ENCODE results near the gene FSIP1. TPM values are rescaled to one million over a fixed set of nuclear protein-coding genes. Genes with fewer than 3 reads are reported as not detected.

The FSIP1 gene
- total RNA-seq, 1 donor from 2014 or later, result 0.54 TPM

DNA sequence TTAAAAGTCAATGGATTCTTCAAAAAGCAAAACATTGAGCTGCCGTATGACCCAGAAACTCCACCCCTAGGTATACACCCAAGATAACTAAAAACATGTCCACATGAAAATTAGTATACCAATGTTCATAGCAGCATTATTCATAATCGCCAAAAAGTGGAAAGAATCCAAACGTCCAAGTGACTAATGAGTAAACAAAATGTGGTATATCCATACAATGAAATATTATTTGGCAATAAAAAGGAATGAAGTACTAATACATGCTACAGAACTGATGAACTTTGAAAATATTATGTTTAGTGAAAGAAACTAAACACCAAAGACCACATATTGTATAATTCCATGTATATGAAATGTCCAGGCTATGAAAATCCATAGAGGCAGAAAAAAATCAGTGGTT, 123.9 kb downstream of the FSIP1 start:
- Mint-ChIP-seq H3K4me3 (ENCODE audit: unreplicated experiment) (no peak overlapping the region), H3K4me1 (ENCODE audit: unreplicated experiment) (peaks cover 38% of the 10 kb centered on the region), H3K9me3 (ENCODE audit: unreplicated experiment) (peaks cover 5% of the 10 kb centered on the region), H3K36me3 (ENCODE audit: unreplicated experiment) (peaks cover 4% of the 10 kb centered on the region), H3K27me3 (ENCODE audit: unreplicated experiment) (no peaks in the 10 kb centered on the region), H3K27ac (ENCODE audit: unreplicated experiment) (no peak overlapping the region)
- no peak for DNase-seq (ENCODE audit: extremely low spot score, unreplicated experiment)
- TF ChIP-seq, protein P1, sequence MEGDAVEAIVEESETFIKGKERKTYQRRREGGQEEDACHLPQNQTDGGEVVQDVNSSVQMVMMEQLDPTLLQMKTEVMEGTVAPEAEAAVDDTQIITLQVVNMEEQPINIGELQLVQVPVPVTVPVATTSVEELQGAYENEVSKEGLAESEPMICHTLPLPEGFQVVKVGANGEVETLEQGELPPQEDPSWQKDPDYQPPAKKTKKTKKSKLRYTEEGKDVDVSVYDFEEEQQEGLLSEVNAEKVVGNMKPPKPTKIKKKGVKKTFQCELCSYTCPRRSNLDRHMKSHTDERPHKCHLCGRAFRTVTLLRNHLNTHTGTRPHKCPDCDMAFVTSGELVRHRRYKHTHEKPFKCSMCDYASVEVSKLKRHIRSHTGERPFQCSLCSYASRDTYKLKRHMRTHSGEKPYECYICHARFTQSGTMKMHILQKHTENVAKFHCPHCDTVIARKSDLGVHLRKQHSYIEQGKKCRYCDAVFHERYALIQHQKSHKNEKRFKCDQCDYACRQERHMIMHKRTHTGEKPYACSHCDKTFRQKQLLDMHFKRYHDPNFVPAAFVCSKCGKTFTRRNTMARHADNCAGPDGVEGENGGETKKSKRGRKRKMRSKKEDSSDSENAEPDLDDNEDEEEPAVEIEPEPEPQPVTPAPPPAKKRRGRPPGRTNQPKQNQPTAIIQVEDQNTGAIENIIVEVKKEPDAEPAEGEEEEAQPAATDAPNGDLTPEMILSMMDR (IDR thresholded peaks at IDR 0.05), result no peak

DNA sequence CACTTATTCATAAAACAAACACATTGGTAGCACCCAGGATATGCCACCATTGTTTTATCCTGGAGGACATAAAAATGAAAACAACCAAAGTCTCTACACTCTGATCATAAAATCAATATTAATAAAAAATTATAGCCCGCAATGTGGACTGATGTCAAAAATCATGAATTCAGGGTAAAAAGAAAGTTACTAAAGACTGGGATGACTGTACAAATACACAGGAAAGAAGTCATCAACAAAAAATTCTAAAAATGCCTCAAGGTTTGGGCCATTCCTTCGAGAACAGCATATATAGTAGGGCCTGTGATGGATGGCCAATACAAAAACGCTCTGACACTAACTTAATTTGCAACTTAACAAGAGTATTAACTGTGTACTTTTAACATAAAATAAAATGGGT, 125.0 kb downstream of the FSIP1 start:
- Mint-ChIP-seq H3K27me3 (ENCODE audit: unreplicated experiment) (no peaks in the 10 kb centered on the region), H3K4me3 (ENCODE audit: unreplicated experiment) (no peak overlapping the region), H3K4me1 (ENCODE audit: unreplicated experiment) (peaks cover 34% of the 10 kb centered on the region), H3K9me3 (ENCODE audit: unreplicated experiment) (peaks cover 5% of the 10 kb centered on the region), H3K27ac (ENCODE audit: unreplicated experiment) (peak overlapping the region; percentile 70), H3K36me3 (ENCODE audit: unreplicated experiment) (peaks cover 4% of the 10 kb centered on the region)
- TF ChIP-seq, protein P1 (IDR thresholded peaks at IDR 0.05), result no peak
- DNase-seq (ENCODE audit: extremely low spot score, unreplicated experiment), result no peak

DNA sequence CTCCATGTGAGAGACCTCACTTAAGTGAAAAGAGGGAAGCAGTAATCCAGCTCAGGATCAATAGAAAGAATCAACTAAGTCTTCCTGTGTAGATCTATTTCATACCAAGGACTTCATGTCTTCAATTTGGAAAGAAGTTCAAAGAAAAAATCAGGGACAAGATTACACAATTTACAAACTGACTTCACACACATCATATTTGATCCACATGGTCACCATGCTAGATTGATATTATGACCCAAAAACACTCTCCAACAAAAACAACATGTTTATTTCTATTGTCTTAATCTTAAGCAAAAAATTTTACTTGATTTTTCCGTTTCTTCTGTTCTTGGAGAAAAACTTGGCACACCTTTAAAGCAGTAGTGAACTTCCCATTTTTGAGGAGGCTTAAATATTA, 125.5 kb downstream of the FSIP1 start:
- no peak overlapping the region for H3K4me3 Mint-ChIP-seq (ENCODE audit: unreplicated experiment)
- DNase-seq (ENCODE audit: extremely low spot score, unreplicated experiment), result no peak
- peaks cover 35% of the 10 kb centered on the region for H3K4me1 Mint-ChIP-seq (ENCODE audit: unreplicated experiment)
- TF ChIP-seq, protein P1 (IDR thresholded peaks at IDR 0.05), result no peak
- no peaks in the 10 kb centered on the region for H3K27me3 Mint-ChIP-seq (ENCODE audit: unreplicated experiment)
- peak overlapping the region; percentile 70 for H3K27ac Mint-ChIP-seq (ENCODE audit: unreplicated experiment)
- H3K36me3 Mint-ChIP-seq (ENCODE audit: unreplicated experiment), result peaks cover 4% of the 10 kb centered on the region
- H3K9me3 Mint-ChIP-seq (ENCODE audit: unreplicated experiment), result peaks cover 5% of the 10 kb centered on the region

DNA sequence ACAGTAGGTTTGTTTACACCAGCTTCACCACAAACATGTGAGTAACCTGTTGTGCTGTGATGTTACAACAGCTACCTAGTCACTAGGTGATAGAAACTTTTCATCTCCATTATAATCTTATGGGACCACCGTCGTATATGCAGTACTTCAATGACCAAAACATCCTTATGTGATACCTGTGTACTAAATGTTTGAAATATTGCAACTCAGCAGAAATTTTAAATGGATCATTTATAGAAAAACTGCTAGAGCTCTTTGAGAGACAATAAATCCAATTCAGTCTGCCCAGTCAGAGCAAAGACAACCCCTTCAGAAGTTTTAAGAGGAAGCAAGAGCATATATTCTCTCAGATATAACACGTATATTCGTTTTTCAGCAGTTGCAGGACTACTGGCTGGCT, 128.3 kb downstream of the FSIP1 start:
- Mint-ChIP-seq H3K9me3 (ENCODE audit: unreplicated experiment) (peaks cover 5% of the 10 kb centered on the region), H3K4me1 (ENCODE audit: unreplicated experiment) (peaks cover 33% of the 10 kb centered on the region), H3K27me3 (ENCODE audit: unreplicated experiment) (no peaks in the 10 kb centered on the region), H3K4me3 (ENCODE audit: unreplicated experiment) (no peak overlapping the region), H3K27ac (ENCODE audit: unreplicated experiment) (no peak overlapping the region), H3K36me3 (ENCODE audit: unreplicated experiment) (peaks cover 4% of the 10 kb centered on the region)
- TF ChIP-seq, protein P1 (IDR thresholded peaks at IDR 0.05), result no peak
- DNase-seq (ENCODE audit: extremely low spot score, unreplicated experiment), result no peak

DNA sequence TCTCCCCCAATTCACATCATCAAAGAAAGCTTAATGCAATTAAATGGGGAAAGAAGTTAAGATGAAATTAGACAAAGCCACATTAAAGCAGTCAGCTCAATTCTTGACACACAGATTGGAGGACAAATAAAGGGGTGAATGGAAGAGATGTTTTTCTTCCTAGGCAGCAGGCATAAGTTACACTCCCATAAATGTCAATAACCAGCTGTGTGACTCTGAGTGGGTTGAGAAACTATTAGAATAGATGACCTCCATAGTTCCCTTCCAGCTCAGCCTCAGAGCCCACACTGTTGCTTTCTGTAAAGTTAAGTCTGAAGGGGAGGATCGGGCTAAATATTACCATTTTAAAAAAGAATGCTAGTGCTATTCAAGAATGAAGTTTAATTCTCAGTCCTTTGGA, 130.8 kb downstream of the FSIP1 start:
- TF ChIP-seq, protein P1 (IDR thresholded peaks at IDR 0.05), result no peak
- H3K4me3 Mint-ChIP-seq (ENCODE audit: unreplicated experiment), result no peak overlapping the region
- no peaks in the 10 kb centered on the region for H3K27me3 Mint-ChIP-seq (ENCODE audit: unreplicated experiment)
- H3K36me3 Mint-ChIP-seq (ENCODE audit: unreplicated experiment), result no peaks in the 10 kb centered on the region
- H3K27ac Mint-ChIP-seq (ENCODE audit: unreplicated experiment), result no peak overlapping the region
- H3K9me3 Mint-ChIP-seq (ENCODE audit: unreplicated experiment), result no peaks in the 10 kb centered on the region
- H3K4me1 Mint-ChIP-seq (ENCODE audit: unreplicated experiment), result peaks cover 21% of the 10 kb centered on the region
- DNase-seq (ENCODE audit: extremely low spot score, unreplicated experiment), result no peak

Data from osteocyte (in vitro differentiated cells).